RWPE2 (cell line): Measurements from ENCODE around the gene RPP14.

ENCODE experiments used
- ATAC-seq: fragments of 200-7000 bp; cut with Tn5 transposase; 3 replicates; pipeline ENCODE4 v1.9.1; 2021; ENCODE audit warnings: low read depth
- DNase-seq: peaks from one replicate; pipeline ENCODE4 v3.0.0-alpha.2; 2020; ENCODE audit warnings: low spot score
- H3K27ac ChIP-seq: fragments of 450-650 bp; 2 replicates; pipeline ENCODE4 v1.5.1; 2017; ENCODE audit warnings: mild to moderate bottlenecking; ENCODE audit not compliant: poor library complexity, severe bottlenecking
- H3K27me3 ChIP-seq: fragments of 250-450 bp; sonication (Bioruptor Pico); 2 replicates; pipeline ENCODE4 v1.5.1; 2021; ENCODE audit warnings: mild to moderate bottlenecking, moderate library complexity; ENCODE audit not compliant: insufficient read depth, poor library complexity, severe bottlenecking
- H3K36me3 ChIP-seq: fragments of 250-450 bp; sonication (Bioruptor Pico); 2 replicates; pipeline ENCODE4 v1.5.1; 2020; ENCODE audit warnings: low read depth, mild to moderate bottlenecking, moderate library complexity
- H3K4me1 ChIP-seq: fragments of 250-450 bp; sonication (Bioruptor Pico); 2 replicates; pipeline ENCODE4 v1.5.1; 2021; ENCODE audit warnings: mild to moderate bottlenecking, moderate library complexity; ENCODE audit not compliant: insufficient read depth, poor library complexity, severe bottlenecking
- H3K4me3 ChIP-seq: fragments of 250-450 bp; sonication (Bioruptor Pico); 2 replicates; pipeline ENCODE4 v1.5.1; 2021; ENCODE audit warnings: mild to moderate bottlenecking, moderate library complexity; ENCODE audit not compliant: severe bottlenecking
- H3K9me3 ChIP-seq: fragments of 250-450 bp; sonication (Bioruptor Pico); 2 replicates; pipeline ENCODE4 v1.5.1; 2021; ENCODE audit warnings: mild to moderate bottlenecking, moderate library complexity; ENCODE audit not compliant: severe bottlenecking
- CTCF ChIP-seq: fragments of 450-650 bp; IDR thresholded peaks from one replicate; pipeline ENCODE4 v1.5.1; 2017; ENCODE audit warnings: mild to moderate bottlenecking, moderate library complexity; ENCODE audit not compliant: poor library complexity, severe bottlenecking

RPP14 gene

GRCh38 chr3:58317811-58318210 lies 11.8 kb downstream of the RPP14 start:
- ATAC-seq (no peak), DNase-seq (no peak)
- TF ChIP-seq CTCF: no peak
- Histone ChIP-seq H3K27me3 (no peaks in the 10 kb centered on the region), H3K4me3 (no peak overlapping the region), H3K9me3 (no peaks in the 10 kb centered on the region), H3K36me3 (peaks cover 78% of the 10 kb centered on the region), H3K4me1 (no peaks in the 10 kb centered on the region), H3K27ac (no peak overlapping the region)

- Histone ChIP-seq H3K27ac (no peak overlapping the region), H3K9me3 (no peaks in the 10 kb centered on the region), H3K4me3 (no peak overlapping the region), H3K36me3 (peaks cover 39% of the 10 kb centered on the region), H3K4me1 (peaks cover 5% of the 10 kb centered on the region), H3K27me3 (no peaks in the 10 kb centered on the region)
- DNase-seq (no peak), ATAC-seq (no peak)
- no peak for TF ChIP-seq CTCF
Observed at GRCh38 chr3:58321791-58322190, 15.7 kb downstream of the RPP14 start.

GRCh38 chr3:58322793-58323192 lies 16.7 kb downstream of the RPP14 start:
- DNase-seq (no peak), ATAC-seq (no peak)
- no peaks in the 10 kb centered on the region for H3K27me3 ChIP-seq
- no peaks in the 10 kb centered on the region for H3K9me3 ChIP-seq
- no peak overlapping the region for H3K27ac ChIP-seq
- H3K4me1 ChIP-seq: peaks cover 5% of the 10 kb centered on the region
- no peak for TF ChIP-seq CTCF
- no peak overlapping the region for H3K4me3 ChIP-seq
- H3K36me3 ChIP-seq: peaks cover 29% of the 10 kb centered on the region

- no peaks in the 10 kb centered on the region for H3K9me3 ChIP-seq
- no peak overlapping the region for H3K4me3 ChIP-seq
- H3K36me3 ChIP-seq: peaks cover 21% of the 10 kb centered on the region; the same call in 1 of the 2 replicates
- no peak overlapping the region for H3K27ac ChIP-seq
- no peaks in the 10 kb centered on the region for H3K27me3 ChIP-seq
- no peak for ATAC-seq
- H3K4me1 ChIP-seq: peaks cover 5% of the 10 kb centered on the region
- TF ChIP-seq CTCF: no peak
- no peak for DNase-seq
Observed at GRCh38 chr3:58323529-58324390, 17.7 kb downstream of the RPP14 start.
